ENCODE results near the gene SERPINA1. TPM values are rescaled to one million over a fixed set of nuclear protein-coding genes. Genes with fewer than 3 reads are reported as not detected.

Gene SERPINA1
- total RNA-seq, 4 donors from 2014 or later, result 102 to 1,757 (median 637) TPM

DNA sequence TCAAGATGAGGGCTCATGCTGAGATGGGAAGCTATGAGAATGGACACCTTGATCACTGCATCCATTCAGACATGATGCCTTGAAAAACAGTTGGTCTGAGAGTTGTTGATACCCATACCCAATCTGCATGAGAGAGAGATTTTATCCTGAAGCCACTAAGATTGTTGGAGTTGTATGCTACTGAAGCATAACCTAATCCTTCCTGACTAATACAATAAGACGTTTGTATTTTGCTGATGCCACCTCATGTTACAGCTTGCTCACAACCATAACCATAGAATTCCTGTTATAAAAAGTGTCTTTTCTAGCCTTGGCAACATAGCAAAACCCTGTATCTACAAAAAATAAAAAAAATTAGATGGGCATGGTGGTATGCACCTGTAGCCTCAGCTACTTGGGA, 12.7 kb upstream of the SERPINA1 start:
- Histone ChIP-seq H3K27me3 (no peaks in the 10 kb centered on the region), H3K4me3 (no peak overlapping the region), H3K27ac (no peak overlapping the region), H3K36me3 (no peaks in the 10 kb centered on the region), H3K4me1 (no peaks in the 10 kb centered on the region), H3K9me3 (no peaks in the 10 kb centered on the region)
- TF ChIP-seq POLR2A (IDR thresholded peaks at IDR 0.05), result no peak
- TF ChIP-seq, protein P1, sequence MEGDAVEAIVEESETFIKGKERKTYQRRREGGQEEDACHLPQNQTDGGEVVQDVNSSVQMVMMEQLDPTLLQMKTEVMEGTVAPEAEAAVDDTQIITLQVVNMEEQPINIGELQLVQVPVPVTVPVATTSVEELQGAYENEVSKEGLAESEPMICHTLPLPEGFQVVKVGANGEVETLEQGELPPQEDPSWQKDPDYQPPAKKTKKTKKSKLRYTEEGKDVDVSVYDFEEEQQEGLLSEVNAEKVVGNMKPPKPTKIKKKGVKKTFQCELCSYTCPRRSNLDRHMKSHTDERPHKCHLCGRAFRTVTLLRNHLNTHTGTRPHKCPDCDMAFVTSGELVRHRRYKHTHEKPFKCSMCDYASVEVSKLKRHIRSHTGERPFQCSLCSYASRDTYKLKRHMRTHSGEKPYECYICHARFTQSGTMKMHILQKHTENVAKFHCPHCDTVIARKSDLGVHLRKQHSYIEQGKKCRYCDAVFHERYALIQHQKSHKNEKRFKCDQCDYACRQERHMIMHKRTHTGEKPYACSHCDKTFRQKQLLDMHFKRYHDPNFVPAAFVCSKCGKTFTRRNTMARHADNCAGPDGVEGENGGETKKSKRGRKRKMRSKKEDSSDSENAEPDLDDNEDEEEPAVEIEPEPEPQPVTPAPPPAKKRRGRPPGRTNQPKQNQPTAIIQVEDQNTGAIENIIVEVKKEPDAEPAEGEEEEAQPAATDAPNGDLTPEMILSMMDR (IDR thresholded peaks at IDR 0.05), result no peak
- DNase-seq, result no peak

DNA sequence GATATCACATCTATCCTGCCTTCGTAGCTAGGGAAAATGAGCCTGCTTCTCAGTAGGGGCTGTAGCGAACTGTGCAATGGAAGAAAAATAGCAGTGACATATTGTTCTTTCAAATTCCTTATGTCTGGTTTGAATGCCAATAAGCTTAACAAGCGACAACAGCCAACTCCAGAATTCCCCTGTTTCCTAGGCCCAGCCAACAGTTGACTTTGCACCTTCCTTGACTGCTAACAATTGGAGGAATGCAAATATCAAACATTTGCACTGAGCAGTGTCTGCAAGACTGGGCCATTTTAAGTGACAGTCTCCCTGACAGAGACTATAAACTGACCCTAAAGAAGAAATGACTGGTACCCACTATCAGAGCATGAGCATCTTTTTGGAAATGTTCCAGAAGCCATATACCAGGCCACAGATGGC, 12.0 kb upstream of the SERPINA1 start:
- no peaks in the 10 kb centered on the region for H3K27me3 ChIP-seq
- H3K4me3 ChIP-seq, result no peak overlapping the region
- no peak for DNase-seq
- H3K27ac ChIP-seq, result no peak overlapping the region
- no peaks in the 10 kb centered on the region for H3K36me3 ChIP-seq
- no peak for TF ChIP-seq POLR2A (IDR thresholded peaks at IDR 0.05)
- TF ChIP-seq, protein P1 (IDR thresholded peaks at IDR 0.05), result no peak
- H3K9me3 ChIP-seq, result no peaks in the 10 kb centered on the region
- H3K4me1 ChIP-seq, result no peaks in the 10 kb centered on the region

DNA sequence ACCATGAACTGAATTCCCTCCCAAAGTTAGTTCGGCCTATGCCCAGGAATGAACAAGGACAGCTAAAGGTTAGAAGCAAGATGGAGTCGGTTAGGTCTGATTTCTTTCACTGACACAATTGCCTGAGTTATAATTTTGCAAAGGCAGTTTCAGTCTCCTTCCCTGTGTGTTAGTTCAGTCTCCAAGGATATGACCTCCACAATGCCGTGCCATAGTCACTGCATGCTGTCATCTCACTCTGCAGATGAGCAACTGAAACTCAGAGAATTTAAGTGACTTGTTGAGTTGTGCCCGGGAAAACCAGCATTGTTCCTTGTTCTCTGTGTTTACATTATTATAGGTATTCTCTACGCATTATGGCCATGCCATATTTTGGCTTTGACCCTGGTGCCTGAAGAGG, 10.1 kb upstream of the SERPINA1 start:
- no peak for DNase-seq
- no peaks in the 10 kb centered on the region for H3K4me1 ChIP-seq
- no peaks in the 10 kb centered on the region for H3K27me3 ChIP-seq
- H3K9me3 ChIP-seq, result no peaks in the 10 kb centered on the region
- TF ChIP-seq POLR2A (IDR thresholded peaks at IDR 0.05), result no peak
- TF ChIP-seq, protein P1 (IDR thresholded peaks at IDR 0.05), result no peak
- H3K4me3 ChIP-seq, result no peak overlapping the region
- no peak overlapping the region for H3K27ac ChIP-seq
- H3K36me3 ChIP-seq, result no peaks in the 10 kb centered on the region

DNA sequence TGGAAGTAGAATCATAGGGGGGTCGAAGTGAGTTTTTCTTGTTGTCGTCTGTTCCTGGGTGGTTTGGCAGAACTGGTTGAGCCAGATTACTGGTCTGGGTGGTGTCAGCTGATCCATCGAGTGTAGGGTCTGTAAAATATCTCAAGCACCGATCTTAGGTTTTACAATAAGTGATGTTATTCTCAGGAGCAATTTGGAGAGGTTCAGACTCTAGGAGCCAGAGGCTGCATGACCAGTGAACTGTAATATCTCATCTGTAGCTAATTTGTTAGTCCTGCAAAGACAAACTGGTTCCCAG, 9.7 kb upstream of the SERPINA1 start:
- H3K27ac ChIP-seq, result no peak overlapping the region
- TF ChIP-seq POLR2A (IDR thresholded peaks at IDR 0.05), result no peak
- TF ChIP-seq, protein P1 (IDR thresholded peaks at IDR 0.05), result no peak
- H3K27me3 ChIP-seq, result no peaks in the 10 kb centered on the region
- no peak overlapping the region for H3K4me3 ChIP-seq
- no peaks in the 10 kb centered on the region for H3K9me3 ChIP-seq
- H3K4me1 ChIP-seq, result peaks cover 0 to 3% (median 0%) of the 10 kb centered on the region in 4 donors
- H3K36me3 ChIP-seq, result no peaks in the 10 kb centered on the region
- DNase-seq, result no peak

DNA sequence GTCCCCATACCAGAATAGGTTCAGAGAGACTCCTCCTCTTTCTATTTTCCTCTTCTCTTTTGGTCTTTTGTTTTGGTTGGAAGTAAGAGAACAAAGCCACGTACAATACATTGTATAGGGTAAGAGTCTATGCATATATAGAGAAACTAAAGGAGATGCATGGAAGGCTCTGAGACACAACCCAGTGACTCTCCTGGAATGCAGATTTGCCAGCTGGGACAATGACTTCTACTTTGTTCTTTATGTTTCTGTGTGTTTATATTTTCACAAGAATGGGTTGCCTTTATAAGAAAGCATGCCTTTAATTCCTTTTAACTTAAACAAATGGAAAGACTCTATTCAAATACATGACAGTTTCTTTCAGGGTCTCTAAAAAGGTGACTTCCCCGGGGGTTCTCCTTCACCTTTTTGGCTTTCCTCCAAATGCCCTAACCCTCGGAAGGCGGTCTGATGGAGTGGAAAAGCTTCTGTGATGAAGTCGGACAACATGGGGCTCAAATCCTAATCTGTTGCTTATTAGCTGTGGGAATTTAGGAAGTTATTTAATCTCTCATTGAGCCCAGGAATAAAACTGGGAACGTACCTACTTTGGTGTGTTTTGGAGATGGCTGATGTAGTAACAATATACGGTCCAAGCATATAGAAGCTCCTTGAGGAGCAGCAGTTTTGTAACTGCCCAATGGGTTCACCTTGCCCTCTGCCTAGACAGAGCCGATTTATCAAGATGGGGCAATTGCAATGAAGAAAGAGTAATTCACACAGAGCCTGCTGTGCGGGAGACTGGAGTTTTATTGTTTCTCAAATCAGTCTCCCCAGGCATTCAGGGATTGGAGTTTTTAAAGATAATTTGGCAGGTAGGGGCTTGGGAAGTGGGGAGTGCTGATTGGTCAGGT, 9.1 kb upstream of the SERPINA1 start:
- H3K27ac ChIP-seq, result no peak overlapping the region
- TF ChIP-seq, protein P1 (IDR thresholded peaks at IDR 0.05), result no peak
- no peak for TF ChIP-seq POLR2A (IDR thresholded peaks at IDR 0.05)
- no peaks in the 10 kb centered on the region for H3K36me3 ChIP-seq

More for the DNA sequence above, 9.1 kb upstream of the SERPINA1 start:
- no peaks in the 10 kb centered on the region for H3K27me3 ChIP-seq
- H3K9me3 ChIP-seq, result no peaks in the 10 kb centered on the region
- H3K4me3 ChIP-seq, result no peak overlapping the region
- no peak for DNase-seq
- peaks cover 0 to 4% (median 0%) of the 10 kb centered on the region in 4 donors for H3K4me1 ChIP-seq

All from Peyer's patch (tissue), 4 donors.